ENCODE measurements around the gene ESF1.
A peak's percentile ranks its signal among the peaks of the same experiment; 100 is the strongest.

The ESF1 gene, protein sequence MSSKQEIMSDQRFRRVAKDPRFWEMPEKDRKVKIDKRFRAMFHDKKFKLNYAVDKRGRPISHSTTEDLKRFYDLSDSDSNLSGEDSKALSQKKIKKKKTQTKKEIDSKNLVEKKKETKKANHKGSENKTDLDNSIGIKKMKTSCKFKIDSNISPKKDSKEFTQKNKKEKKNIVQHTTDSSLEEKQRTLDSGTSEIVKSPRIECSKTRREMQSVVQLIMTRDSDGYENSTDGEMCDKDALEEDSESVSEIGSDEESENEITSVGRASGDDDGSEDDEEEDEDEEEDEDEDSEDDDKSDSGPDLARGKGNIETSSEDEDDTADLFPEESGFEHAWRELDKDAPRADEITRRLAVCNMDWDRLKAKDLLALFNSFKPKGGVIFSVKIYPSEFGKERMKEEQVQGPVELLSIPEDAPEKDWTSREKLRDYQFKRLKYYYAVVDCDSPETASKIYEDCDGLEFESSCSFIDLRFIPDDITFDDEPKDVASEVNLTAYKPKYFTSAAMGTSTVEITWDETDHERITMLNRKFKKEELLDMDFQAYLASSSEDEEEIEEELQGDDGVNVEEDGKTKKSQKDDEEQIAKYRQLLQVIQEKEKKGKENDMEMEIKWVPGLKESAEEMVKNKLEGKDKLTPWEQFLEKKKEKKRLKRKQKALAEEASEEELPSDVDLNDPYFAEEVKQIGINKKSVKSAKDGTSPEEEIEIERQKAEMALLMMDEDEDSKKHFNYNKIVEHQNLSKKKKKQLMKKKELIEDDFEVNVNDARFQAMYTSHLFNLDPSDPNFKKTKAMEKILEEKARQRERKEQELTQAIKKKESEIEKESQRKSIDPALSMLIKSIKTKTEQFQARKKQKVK

DNA sequence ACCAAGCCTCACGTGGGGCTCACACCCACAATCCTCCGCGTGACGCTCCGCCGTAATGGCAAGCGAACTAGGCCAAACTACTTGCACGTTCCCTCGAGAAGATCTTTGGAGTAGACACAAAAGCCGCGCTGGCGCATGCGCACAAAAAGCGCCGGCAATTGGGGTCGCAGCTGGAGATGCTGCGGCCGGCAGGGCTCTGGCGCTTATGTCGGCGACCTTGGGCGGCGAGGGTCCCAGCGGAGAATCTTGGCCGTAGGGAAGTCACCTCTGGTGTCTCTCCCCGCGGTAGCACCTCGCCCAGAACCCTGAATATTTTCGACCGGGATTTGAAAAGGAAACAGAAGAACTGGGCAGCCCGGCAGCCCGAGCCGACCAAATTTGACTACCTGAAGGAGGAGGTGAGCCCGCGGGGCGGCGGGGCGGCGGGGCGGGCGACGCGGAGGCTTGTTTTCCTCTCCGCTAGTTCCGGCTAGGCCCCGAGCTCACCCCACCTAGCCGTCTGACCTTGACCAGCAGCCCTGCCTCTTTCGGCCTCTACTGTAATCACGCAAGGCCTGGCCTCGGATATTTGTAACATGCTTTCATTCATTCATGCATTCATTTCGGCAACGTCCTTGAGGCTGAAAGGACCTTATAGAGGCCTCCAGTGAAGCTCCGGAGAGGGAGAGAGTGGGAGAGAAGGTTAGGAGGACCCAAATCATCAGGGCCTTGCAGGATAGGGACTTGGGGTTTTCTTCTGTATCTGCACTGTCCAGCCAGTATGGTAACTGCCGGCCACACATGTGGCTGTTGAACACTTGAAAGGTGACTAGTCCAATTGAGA, at the start of gene ESF1, which contains the start of gene NDUFAF5:
Gene ESF1, minus strand, starts transcription at position 27 of the 823 bp plus-strand sequence. CDS start 1,779 bp downstream, outside the sequence.
Gene NDUFAF5, plus strand, starts transcription at position 136 of the 823 bp plus-strand sequence. Its CDS starts 41 bp downstream, at position 177.
- Histone ChIP-seq H3K36me3 (ENCODE audit: insufficient read depth, insufficient read length, low read length) (peaks cover 63% of the 10 kb centered on the region), H3K4me3 (ENCODE audit: insufficient read length, low read depth) (peak within 1 kb of the TSS; percentile 84), H3K9me3 (ENCODE audit: insufficient read depth, low read length) (no peaks in the 10 kb centered on the region), H3K27me3 (ENCODE audit: insufficient read depth, insufficient read length) (no peaks in the 10 kb centered on the region), H3K9ac (ENCODE audit: insufficient read length, low read depth) (peak within 1 kb of the TSS; percentile 95), H3K4me1 (ENCODE audit: insufficient read depth, insufficient read length) (no peaks in the 10 kb centered on the region)
- TF ChIP-seq YY1 (IDR thresholded peaks at IDR 0.05; ENCODE audit: insufficient read depth, insufficient read length) (no peak), SUZ12 (IDR thresholded peaks at IDR 0.05; ENCODE audit: extremely low read depth, insufficient read depth, insufficient read length) (no peak), ZNF274 (IDR thresholded peaks at IDR 0.05; ENCODE audit: low read depth, low read length) (no peak)
- peak; percentile 84 for DNase-seq (ENCODE audit: low read depth, low spot score)

DNA sequence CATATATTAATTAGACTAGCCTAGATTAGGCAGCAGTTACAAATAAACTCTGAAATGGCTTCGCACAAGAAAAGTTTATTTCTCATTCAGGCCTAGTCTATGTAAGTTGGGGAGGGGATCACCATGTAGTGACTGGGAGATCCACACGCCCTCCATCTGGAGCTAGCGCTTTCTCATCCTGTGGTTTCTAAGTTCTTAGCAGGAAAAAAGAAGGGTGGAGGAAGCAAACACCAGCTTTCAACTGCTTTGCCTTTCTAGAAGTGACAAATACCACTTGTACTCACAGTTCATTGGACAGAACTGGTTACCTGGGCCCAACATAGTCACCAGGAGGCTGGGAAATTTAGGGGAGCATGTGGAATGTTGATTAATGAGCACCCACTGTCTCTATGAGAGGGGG, 46.8 kb upstream of the ESF1 start:
- Histone ChIP-seq H3K4me3 (ENCODE audit: insufficient read length, low read depth) (no peak overlapping the region), H3K36me3 (ENCODE audit: insufficient read depth, insufficient read length, low read length) (no peaks in the 10 kb centered on the region), H3K4me1 (ENCODE audit: insufficient read depth, insufficient read length) (no peaks in the 10 kb centered on the region), H3K9me3 (ENCODE audit: insufficient read depth, low read length) (no peaks in the 10 kb centered on the region; the same call in 1 of the 2 replicates), H3K9ac (ENCODE audit: insufficient read length, low read depth) (no peak overlapping the region), H3K27me3 (ENCODE audit: insufficient read depth, insufficient read length) (no peaks in the 10 kb centered on the region)
- TF ChIP-seq ZNF274 (IDR thresholded peaks at IDR 0.05; ENCODE audit: low read depth, low read length) (no peak), YY1 (IDR thresholded peaks at IDR 0.05; ENCODE audit: insufficient read depth, insufficient read length) (no peak), SUZ12 (IDR thresholded peaks at IDR 0.05; ENCODE audit: extremely low read depth, insufficient read depth, insufficient read length) (no peak)
- DNase-seq (ENCODE audit: low read depth, low spot score): no peak

DNA sequence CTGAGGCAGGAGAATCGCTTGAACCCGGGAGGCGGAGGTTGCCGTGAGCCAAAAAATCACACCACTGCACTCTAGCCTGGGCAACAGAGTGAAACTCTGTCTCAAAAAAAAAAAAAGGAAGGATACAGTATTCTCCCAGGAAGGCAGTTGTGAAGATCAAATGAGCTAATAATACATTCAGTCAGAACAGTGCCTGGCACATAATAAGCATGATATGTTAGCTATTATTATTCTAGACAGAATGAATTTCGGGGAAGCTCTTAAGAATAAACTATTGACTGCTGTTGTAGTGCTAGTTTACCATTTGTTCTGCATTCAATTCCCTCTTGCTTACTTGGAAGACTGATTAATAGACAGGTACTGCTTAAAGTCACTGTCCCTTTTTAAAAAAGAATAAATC, 40.7 kb upstream of the ESF1 start:
- no peak for DNase-seq (ENCODE audit: low read depth, low spot score)
- H3K27me3 ChIP-seq (ENCODE audit: insufficient read depth, insufficient read length): no peaks in the 10 kb centered on the region
- no peaks in the 10 kb centered on the region for H3K4me1 ChIP-seq (ENCODE audit: insufficient read depth, insufficient read length)
- no peak overlapping the region for H3K4me3 ChIP-seq (ENCODE audit: insufficient read length, low read depth)
- peaks cover 6% of the 10 kb centered on the region for H3K36me3 ChIP-seq (ENCODE audit: insufficient read depth, insufficient read length, low read length)
- no peaks in the 10 kb centered on the region for H3K9me3 ChIP-seq (ENCODE audit: insufficient read depth, low read length)
- TF ChIP-seq YY1 (IDR thresholded peaks at IDR 0.05; ENCODE audit: insufficient read depth, insufficient read length) (no peak), ZNF274 (IDR thresholded peaks at IDR 0.05; ENCODE audit: low read depth, low read length) (no peak), SUZ12 (IDR thresholded peaks at IDR 0.05; ENCODE audit: extremely low read depth, insufficient read depth, insufficient read length) (no peak)
- no peak overlapping the region for H3K9ac ChIP-seq (ENCODE audit: insufficient read length, low read depth)

DNA sequence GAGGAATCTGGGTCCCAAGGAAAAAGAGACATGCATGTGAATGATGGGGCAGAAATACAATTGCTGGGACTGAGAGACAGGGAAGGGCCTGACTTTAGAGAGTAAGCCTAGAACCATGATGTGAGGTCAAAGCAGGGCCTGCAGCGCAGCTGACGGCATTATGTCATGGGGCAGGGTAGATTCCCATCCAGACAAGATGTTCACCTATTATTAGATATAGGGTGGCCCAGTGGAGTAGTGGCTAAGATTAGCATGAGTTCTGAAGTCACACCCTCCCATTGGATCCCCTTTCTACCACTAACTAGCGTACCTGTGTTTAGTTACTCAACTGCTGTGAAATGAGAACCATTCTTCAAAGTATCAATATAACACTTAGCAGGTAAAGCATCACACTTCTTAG, 39.7 kb upstream of the ESF1 start:
- Histone ChIP-seq H3K9ac (ENCODE audit: insufficient read length, low read depth) (no peak overlapping the region), H3K4me1 (ENCODE audit: insufficient read depth, insufficient read length) (no peaks in the 10 kb centered on the region), H3K4me3 (ENCODE audit: insufficient read length, low read depth) (no peak overlapping the region), H3K9me3 (ENCODE audit: insufficient read depth, low read length) (no peaks in the 10 kb centered on the region), H3K27me3 (ENCODE audit: insufficient read depth, insufficient read length) (no peaks in the 10 kb centered on the region), H3K36me3 (ENCODE audit: insufficient read depth, insufficient read length, low read length) (peaks cover 6% of the 10 kb centered on the region)
- DNase-seq (ENCODE audit: low read depth, low spot score): no peak
- TF ChIP-seq SUZ12 (IDR thresholded peaks at IDR 0.05; ENCODE audit: extremely low read depth, insufficient read depth, insufficient read length) (no peak), ZNF274 (IDR thresholded peaks at IDR 0.05; ENCODE audit: low read depth, low read length) (no peak), YY1 (IDR thresholded peaks at IDR 0.05; ENCODE audit: insufficient read depth, insufficient read length) (no peak)

DNA sequence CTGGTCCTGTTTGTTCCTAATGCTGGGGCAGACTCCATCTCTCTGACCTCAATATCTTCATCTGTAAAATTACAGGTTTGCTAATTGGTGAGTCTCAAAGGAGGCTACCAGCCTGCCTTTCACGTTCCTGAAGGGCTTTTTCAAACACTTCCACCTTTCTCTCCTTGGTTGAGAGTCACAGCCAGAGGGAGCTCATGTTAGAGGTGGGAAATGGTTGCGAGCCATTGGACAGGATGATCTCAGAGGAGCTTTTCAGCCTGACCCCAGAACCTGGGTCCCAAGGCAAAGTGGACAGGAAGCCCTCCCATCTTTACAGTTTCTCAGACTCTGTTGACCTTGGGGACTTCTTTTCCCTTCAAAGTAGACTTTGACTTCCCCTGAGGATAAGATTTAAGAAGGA, 37.7 kb upstream of the ESF1 start:
- no peak for DNase-seq (ENCODE audit: low read depth, low spot score)
- peaks cover 14% of the 10 kb centered on the region for H3K36me3 ChIP-seq (ENCODE audit: insufficient read depth, insufficient read length, low read length)
- no peaks in the 10 kb centered on the region for H3K27me3 ChIP-seq (ENCODE audit: insufficient read depth, insufficient read length)
- no peaks in the 10 kb centered on the region for H3K4me1 ChIP-seq (ENCODE audit: insufficient read depth, insufficient read length)
- no peaks in the 10 kb centered on the region for H3K9me3 ChIP-seq (ENCODE audit: insufficient read depth, low read length)
- no peak overlapping the region for H3K4me3 ChIP-seq (ENCODE audit: insufficient read length, low read depth)
- H3K9ac ChIP-seq (ENCODE audit: insufficient read length, low read depth): no peak overlapping the region
- TF ChIP-seq YY1 (IDR thresholded peaks at IDR 0.05; ENCODE audit: insufficient read depth, insufficient read length) (no peak), ZNF274 (IDR thresholded peaks at IDR 0.05; ENCODE audit: low read depth, low read length) (no peak), SUZ12 (IDR thresholded peaks at IDR 0.05; ENCODE audit: extremely low read depth, insufficient read depth, insufficient read length) (no peak)

DNA sequence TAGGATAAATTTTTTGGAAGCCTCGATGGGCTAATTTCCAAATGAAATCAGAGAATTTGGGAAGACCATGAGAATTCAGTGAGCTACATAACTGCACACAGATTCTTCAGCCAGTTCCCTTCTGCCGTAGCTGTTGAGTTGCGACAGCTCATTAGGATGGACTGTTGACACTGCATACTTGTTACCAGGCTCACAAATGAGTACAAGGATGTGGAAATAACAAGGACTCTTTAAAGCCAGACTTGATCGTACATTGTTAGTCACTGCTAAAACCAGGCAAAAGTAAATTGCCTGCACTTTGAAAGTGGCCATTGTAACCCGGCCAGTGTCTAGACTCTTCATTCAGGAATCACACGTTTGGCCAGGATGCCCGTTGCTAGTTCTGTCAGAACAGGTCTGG, 37.2 kb upstream of the ESF1 start:
- DNase-seq (ENCODE audit: low read depth, low spot score): no peak
- TF ChIP-seq ZNF274 (IDR thresholded peaks at IDR 0.05; ENCODE audit: low read depth, low read length) (no peak), SUZ12 (IDR thresholded peaks at IDR 0.05; ENCODE audit: extremely low read depth, insufficient read depth, insufficient read length) (no peak), YY1 (IDR thresholded peaks at IDR 0.05; ENCODE audit: insufficient read depth, insufficient read length) (no peak)
- H3K36me3 ChIP-seq (ENCODE audit: insufficient read depth, insufficient read length, low read length): peaks cover 20% of the 10 kb centered on the region

More for the DNA sequence above, 37.2 kb upstream of the ESF1 start:
- no peak overlapping the region for H3K9ac ChIP-seq (ENCODE audit: insufficient read length, low read depth)
- no peaks in the 10 kb centered on the region for H3K9me3 ChIP-seq (ENCODE audit: insufficient read depth, low read length)
- no peaks in the 10 kb centered on the region for H3K4me1 ChIP-seq (ENCODE audit: insufficient read depth, insufficient read length)
- no peaks in the 10 kb centered on the region for H3K27me3 ChIP-seq (ENCODE audit: insufficient read depth, insufficient read length)
- no peak overlapping the region for H3K4me3 ChIP-seq (ENCODE audit: insufficient read length, low read depth)
